LoVo (cell line): ENCODE results near the gene NECTIN2.
A peak's percentile ranks its signal among the peaks of the same experiment; 100 is the strongest.
"Not testable (repeated sequence)": the region's sequence is repeated elsewhere in the genome, so short reads cannot be mapped to it uniquely, and the experiment has no call there.

Source experiments
- DNase-seq: peaks from one replicate; pipeline ENCODE4 v3.0.0-alpha.2; 2016; ENCODE audit warnings: low spot score

The NECTIN2 gene

GRCh38 chr19:44908074-44908835 is 62.2 kb downstream of the NECTIN2 start:
- no peak for DNase-seq

DNA sequence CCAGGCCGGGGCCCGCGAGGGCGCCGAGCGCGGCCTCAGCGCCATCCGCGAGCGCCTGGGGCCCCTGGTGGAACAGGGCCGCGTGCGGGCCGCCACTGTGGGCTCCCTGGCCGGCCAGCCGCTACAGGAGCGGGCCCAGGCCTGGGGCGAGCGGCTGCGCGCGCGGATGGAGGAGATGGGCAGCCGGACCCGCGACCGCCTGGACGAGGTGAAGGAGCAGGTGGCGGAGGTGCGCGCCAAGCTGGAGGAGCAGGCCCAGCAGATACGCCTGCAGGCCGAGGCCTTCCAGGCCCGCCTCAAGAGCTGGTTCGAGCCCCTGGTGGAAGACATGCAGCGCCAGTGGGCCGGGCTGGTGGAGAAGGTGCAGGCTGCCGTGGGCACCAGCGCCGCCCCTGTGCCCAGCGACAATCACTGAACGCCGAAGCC is 62.8 kb downstream of the NECTIN2 start:
- DNase-seq, result no peak

GRCh38 chr19:44909775-44910174 is 63.7 kb downstream of the NECTIN2 start:
- DNase-seq, result no peak

DNA sequence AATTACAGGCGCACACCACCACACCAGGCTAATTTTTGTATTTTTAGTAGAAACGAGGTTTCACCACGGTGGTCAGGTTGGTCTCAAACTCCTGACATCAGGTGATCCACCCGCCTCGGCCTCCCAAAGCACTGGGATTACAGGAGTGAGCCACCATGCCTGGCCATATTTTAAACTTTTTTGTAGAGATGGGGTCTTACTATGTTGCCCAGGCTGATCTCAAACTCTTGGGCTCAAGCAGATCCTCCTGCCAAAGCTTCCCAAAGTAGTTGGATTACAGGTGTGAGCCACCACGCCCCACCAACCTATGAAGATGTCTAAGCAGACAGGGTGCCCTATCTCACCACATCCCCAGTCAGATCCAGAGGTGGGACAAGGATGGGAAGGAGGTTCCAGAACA is 65.8 kb downstream of the NECTIN2 start:
- DNase-seq, result not testable (repeated sequence)

- no peak for DNase-seq
These were observed 66.8 kb downstream of the NECTIN2 start for GRCh38 chr19:44912854-44913253.

DNA sequence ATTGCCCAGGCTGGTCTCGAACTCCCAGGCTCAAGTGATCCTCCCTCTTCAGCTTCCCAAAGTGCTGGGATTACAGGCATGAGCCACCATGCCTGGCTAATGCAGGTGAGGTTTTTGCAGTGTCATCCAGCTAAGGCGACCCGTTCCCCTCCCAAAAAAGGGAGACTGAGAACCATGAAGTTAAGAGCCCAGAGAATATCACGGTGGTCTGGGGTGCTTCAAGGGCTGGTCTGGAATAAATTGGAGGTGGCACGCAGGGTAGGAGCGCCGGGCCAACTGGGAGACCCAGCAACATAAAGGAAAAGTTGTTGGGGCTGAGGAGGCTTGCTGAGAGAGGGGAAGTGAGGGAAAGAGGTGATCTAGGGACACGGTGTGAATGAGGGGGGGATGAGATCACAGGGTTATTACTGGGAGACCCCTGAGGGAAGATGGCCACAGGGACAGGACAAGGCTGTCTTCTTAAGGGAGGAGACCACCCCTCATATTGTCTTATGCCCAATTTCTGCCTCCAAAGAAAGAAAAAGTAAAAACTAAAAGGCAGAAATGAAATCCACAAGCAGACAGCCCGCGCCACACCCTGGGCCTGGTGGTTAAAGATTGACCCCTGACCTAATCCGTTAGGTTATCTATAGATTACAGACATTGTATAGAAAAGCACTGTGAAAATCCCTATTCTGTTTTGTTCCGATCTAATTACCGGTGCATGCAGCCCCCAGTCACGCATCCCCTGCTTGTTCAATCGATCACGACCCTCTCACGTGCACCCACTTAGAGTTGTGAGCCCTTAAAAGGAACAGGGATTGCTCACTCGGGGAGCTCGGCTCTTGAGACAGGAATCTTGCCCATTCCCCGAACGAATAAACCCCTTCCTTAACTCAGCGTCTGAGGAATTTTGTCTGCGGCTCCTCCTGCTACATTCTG is 67.7 kb downstream of the NECTIN2 start:
- not testable (repeated sequence) for DNase-seq

DNA sequence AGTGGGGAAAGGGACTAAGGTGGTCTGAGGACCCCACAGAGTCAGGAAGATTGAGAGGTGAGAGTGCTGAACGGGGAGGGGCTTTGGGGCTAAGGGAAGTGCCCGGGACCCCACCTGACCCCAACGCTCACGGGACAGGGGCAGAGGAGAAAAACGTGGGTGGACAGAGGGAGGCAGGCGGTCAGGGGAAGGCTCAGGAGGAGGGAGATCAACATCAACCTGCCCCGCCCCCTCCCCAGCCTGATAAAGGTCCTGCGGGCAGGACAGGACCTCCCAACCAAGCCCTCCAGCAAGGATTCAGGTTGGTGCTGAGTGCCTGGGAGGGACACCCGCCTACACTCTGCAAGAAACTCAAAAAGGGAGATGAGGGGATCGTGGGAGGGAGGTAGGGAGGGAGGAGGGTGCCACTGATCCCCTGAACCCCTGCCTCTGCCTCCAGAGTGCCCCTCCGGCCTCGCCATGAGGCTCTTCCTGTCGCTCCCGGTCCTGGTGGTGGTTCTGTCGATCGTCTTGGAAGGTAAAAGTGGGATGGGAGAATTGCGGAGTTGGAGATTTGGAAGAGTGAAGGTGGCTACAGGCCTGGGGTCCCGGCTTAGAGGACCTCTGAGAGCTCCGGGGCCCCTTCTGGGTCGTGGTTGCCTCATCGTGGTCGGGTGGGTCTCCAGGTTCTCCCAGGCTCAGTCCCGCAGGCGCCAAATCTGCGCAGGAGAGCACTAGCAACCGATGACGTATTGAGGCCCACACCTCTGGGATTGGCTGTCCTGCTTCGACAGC is 68.5 kb downstream of the NECTIN2 start, which contains the start of gene APOC1:
Gene APOC1 (plus strand): TSS at position 176 of the 774 bp plus-strand sequence. CDS start 284 bp downstream, at position 460.
- peak; percentile 82 for DNase-seq

- DNase-seq, result no peak
These were observed 78.2 kb downstream of the NECTIN2 start for GRCh38 chr19:44924243-44924725.

DNA sequence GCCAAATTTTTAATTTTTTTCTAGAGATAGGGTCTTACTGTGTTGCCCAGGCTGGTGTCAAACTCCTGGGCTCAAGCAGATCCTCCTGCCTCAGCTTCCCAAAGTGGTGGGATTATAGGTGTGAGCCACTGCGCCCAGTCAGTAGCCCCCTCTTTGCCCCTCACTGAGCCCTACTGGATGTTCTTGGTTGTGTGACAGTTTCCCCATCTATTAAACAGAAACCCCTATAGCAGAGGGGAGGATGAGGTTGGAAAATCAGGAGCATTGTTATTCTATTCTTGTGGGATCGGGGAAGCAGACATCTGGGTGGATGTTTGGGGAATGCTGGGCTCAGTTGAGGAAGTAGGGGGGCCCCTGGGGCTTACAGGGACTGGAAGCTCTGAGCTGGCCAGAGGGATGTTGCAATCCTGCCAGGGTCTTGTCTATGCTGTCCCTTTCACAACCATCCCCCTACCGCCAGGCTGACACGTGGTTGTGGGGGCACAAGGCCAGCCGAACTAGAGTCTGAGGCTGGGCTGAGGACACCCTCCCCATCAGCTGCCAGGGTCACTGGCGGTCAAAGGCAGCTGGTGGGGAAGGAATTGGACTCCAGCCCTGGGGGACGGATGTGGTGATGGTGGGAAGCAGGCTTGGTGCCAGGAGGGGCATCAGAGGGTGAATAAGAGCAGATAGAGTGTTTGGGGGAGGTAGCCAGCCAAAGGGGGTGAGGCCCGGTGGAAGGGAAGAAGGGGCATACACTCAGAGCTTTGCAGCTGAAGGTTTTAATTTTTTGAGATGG is 79.2 kb downstream of the NECTIN2 start:
- no peak for DNase-seq

DNA sequence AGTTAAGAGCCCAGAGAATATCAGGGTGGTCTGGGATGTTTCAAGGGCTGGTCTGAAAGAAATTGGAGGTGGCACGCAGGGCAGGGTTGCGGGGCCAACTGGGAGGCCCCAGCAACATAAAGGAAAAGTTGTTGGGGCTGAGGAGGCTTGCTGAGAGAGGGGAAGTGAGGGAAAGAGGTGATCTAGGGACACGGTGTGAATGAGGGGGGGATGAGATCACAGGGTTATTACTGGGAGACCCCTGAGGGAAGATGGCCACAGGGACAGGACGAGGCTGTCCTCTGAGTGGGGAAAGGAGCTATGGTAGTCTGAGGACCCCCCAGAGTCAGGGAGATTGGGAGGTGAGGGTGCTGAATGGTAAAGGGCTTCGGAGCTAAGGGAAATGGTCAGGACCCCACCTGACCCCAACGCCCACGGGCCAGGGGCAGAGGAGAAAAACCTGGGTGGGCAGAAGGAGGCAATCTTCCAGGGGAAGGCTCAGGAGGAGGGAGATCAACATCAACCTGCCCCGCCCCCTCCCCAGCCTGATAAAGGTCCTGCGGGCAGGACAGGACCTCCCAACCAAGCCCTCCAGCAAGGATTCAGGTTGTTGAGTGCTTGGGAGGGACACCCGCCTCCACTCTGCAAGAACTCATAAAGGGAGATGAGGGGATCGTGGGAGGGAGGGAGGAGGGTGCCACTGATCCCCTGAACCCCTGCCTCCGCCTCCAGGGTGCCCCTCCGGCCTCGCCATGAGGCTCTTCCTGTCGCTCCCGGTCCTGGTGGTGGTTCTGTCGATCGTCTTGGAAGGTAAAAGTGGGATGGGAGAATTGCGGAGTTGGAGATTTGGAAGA is 80.4 kb downstream of the NECTIN2 start:
- DNase-seq, result not testable (repeated sequence)

- DNase-seq, result no peak
These were observed 81.6 kb downstream of the NECTIN2 start for GRCh38 chr19:44927746-44928145.

DNA sequence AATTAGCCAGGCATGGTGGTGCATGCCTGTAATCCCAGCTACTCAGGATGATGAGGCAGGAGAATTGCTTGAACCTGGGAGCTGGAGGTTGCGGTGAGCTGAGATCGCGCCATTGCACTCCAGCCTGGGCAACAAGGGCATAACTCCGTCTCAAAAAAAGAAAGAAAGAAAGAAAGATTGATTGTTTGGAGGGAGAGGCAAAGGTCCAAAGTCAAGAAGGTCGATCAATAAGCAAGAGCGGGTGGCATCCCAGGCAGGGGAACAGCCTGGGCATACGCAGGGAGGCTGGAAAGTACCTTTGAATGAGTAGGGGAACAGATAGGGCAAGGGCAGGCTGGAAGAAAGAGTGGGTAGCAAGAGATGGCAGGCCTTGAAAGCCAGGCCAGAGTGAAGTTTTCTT is 84.0 kb downstream of the NECTIN2 start:
- no peak for DNase-seq

GRCh38 chr19:44931541-44931940 is 85.4 kb downstream of the NECTIN2 start:
- DNase-seq, result no peak
